ENCODE data around the gene BARX1.

The BARX1 gene

DNA sequence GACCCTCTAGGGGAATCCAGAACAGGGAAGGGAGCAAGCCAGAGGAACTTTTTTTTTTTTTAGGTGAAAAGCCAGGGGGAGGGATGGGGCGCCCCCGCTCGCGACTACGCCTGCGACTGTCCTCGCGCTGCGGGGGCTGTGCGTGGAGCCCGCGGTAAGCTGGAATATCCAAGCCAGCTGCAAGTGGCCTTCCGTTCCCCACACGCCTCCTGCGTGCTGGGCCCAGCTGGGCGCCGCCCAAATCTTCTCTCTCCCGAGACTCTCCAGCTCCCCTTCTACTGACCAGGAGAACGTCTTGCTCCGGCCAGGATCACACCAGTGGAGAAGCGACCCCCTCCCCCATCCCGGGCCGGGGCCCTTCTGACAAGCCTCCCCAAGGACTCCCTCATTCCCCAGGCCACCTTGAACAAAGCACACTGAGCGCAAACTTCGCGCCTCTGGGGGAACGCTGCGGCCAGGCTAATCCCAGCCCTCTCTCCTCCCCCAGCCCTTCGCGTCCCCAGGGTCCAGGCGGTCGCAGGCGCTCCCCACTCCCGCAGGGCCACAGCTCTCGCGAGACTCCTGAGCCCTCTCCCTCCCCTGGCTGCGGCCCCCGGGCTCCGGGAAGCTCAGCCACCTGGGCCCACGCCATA is 6.6 kb downstream of the BARX1 start:
- Histone ChIP-seq H3K27me3 (ENCODE audit: insufficient read depth, low read length) (no peaks in the 10 kb centered on the region), H3K4me3 (ENCODE audit: low read depth, low read length, poor library complexity, severe bottlenecking) (no peak overlapping the region), H3K4me1 (ENCODE audit: insufficient read depth, low read length, severe bottlenecking) (no peaks in the 10 kb centered on the region)

DNA sequence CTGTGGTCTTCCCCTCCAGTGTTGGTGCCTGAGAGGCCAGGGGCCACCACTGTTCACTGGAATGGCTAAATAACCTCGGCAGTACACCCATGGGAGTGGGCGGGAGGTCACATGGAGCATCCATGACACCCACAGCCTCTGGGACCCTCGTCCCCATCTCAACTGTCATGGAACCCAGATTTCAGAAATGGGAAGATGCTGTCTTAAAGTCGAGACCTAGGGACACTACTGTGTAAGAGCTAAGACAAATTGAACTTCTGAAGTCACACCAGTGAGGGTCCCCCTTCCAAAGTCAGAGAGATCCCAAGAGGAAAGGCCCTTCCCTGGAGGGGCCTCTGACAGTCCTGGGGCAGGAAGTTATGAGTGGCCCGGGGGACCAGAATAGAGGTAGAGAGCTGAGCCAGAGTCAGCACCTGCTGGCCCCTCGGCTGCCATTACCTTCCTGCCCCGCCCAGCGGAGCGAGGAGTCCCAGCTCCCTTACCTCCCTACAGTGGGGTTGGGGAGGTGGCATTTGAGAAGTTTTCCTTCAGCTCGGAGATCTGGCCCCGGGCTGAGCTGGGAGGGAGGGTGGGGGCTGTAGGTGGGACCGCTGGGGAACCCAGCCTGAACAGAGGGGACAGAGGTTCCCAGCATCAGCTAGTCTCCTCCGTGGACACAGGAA is 7.6 kb downstream of the BARX1 start:
- Histone ChIP-seq H2AFZ (ENCODE audit: low read length) (no peak overlapping the region), H4K20me1 (ENCODE audit: insufficient read depth, low read length) (no peaks in the 10 kb centered on the region), H3K4me2 (ENCODE audit: low read length) (no peak overlapping the region), H3F3A (ENCODE audit: insufficient read depth, low read length) (no peaks in the 10 kb centered on the region), H3K4me1 (ENCODE audit: insufficient read depth, low read length, severe bottlenecking) (no peaks in the 10 kb centered on the region), H3K9me3 (ENCODE audit: low read length) (no peaks in the 10 kb centered on the region), H3K79me2 (ENCODE audit: insufficient read depth, low read length) (no peaks in the 10 kb centered on the region), H3K36me3 (ENCODE audit: insufficient read depth, low read length) (no peaks in the 10 kb centered on the region), H3K27ac (ENCODE audit: low read depth, low read length, poor library complexity, severe bottlenecking) (no peak overlapping the region), H3K9ac (ENCODE audit: low read length) (no peak overlapping the region), H3K27me3 (ENCODE audit: insufficient read depth, low read length) (no peaks in the 10 kb centered on the region), H3K9me2 (ENCODE audit: low read depth, low read length) (no peaks in the 10 kb centered on the region), H3K4me3 (ENCODE audit: low read depth, low read length, poor library complexity, severe bottlenecking) (no peak overlapping the region)
- TF ChIP-seq EZH2 (IDR thresholded peaks at IDR 0.05; ENCODE audit: borderline replicate concordance, low read length), result no peak
- TF ChIP-seq, protein P1, sequence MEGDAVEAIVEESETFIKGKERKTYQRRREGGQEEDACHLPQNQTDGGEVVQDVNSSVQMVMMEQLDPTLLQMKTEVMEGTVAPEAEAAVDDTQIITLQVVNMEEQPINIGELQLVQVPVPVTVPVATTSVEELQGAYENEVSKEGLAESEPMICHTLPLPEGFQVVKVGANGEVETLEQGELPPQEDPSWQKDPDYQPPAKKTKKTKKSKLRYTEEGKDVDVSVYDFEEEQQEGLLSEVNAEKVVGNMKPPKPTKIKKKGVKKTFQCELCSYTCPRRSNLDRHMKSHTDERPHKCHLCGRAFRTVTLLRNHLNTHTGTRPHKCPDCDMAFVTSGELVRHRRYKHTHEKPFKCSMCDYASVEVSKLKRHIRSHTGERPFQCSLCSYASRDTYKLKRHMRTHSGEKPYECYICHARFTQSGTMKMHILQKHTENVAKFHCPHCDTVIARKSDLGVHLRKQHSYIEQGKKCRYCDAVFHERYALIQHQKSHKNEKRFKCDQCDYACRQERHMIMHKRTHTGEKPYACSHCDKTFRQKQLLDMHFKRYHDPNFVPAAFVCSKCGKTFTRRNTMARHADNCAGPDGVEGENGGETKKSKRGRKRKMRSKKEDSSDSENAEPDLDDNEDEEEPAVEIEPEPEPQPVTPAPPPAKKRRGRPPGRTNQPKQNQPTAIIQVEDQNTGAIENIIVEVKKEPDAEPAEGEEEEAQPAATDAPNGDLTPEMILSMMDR (IDR thresholded peaks at IDR 0.05; ENCODE audit: low read length), result no peak

More for the DNA sequence above, 6.6 kb downstream of the BARX1 start:
- H3K27ac ChIP-seq (ENCODE audit: low read depth, low read length, poor library complexity, severe bottlenecking), result no peak overlapping the region
- TF ChIP-seq EZH2 (IDR thresholded peaks at IDR 0.05; ENCODE audit: borderline replicate concordance, low read length), result no peak
- TF ChIP-seq, protein P1 (IDR thresholded peaks at IDR 0.05; ENCODE audit: low read length), result no peak
- no peaks in the 10 kb centered on the region for H4K20me1 ChIP-seq (ENCODE audit: insufficient read depth, low read length)
- H2AFZ ChIP-seq (ENCODE audit: low read length), result no peak overlapping the region
- no peaks in the 10 kb centered on the region for H3K9me2 ChIP-seq (ENCODE audit: low read depth, low read length)
- H3K36me3 ChIP-seq (ENCODE audit: insufficient read depth, low read length), result no peaks in the 10 kb centered on the region
- H3F3A ChIP-seq (ENCODE audit: insufficient read depth, low read length), result no peaks in the 10 kb centered on the region
- no peaks in the 10 kb centered on the region for H3K9me3 ChIP-seq (ENCODE audit: low read length)
- no peak overlapping the region for H3K9ac ChIP-seq (ENCODE audit: low read length)
- no peaks in the 10 kb centered on the region for H3K79me2 ChIP-seq (ENCODE audit: insufficient read depth, low read length)
- H3K4me2 ChIP-seq (ENCODE audit: low read length), result no peak overlapping the region

DNA sequence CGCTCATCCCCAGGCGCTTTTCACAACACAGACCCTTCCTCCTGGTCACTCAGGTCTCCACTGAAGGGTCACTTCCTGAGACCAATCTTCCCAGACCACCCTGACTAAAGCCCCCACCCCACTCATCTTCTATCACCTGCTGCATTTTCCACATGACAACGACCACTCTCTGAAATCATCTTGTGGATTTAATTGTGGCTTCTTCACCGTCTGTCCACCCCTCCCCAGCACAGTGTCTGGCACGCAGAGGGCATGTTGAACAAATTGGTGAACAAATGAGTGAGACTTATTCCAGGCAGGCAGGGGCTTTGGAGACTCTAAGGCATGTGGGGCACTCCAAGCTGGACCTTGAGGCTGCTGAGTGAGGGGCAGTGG is 8.8 kb downstream of the BARX1 start:
- Histone ChIP-seq H3K9me3 (ENCODE audit: low read length) (no peaks in the 10 kb centered on the region), H3K4me2 (ENCODE audit: low read length) (no peak overlapping the region), H2AFZ (ENCODE audit: low read length) (no peak overlapping the region), H3K4me1 (ENCODE audit: insufficient read depth, low read length, severe bottlenecking) (no peaks in the 10 kb centered on the region), H3K79me2 (ENCODE audit: insufficient read depth, low read length) (no peaks in the 10 kb centered on the region), H3K36me3 (ENCODE audit: insufficient read depth, low read length) (no peaks in the 10 kb centered on the region), H3K4me3 (ENCODE audit: low read depth, low read length, poor library complexity, severe bottlenecking) (no peak overlapping the region), H3K9me2 (ENCODE audit: low read depth, low read length) (no peaks in the 10 kb centered on the region), H3F3A (ENCODE audit: insufficient read depth, low read length) (no peaks in the 10 kb centered on the region), H3K9ac (ENCODE audit: low read length) (no peak overlapping the region), H3K27me3 (ENCODE audit: insufficient read depth, low read length) (no peaks in the 10 kb centered on the region), H4K20me1 (ENCODE audit: insufficient read depth, low read length) (no peaks in the 10 kb centered on the region), H3K27ac (ENCODE audit: low read depth, low read length, poor library complexity, severe bottlenecking) (no peak overlapping the region)
- TF ChIP-seq, protein P1 (IDR thresholded peaks at IDR 0.05; ENCODE audit: low read length), result no peak
- TF ChIP-seq EZH2 (IDR thresholded peaks at IDR 0.05; ENCODE audit: borderline replicate concordance, low read length), result no peak
